ENCODE data around the gene HDGFL3.
"Not testable (repeated sequence)": the region's sequence is repeated elsewhere in the genome, so short reads cannot be mapped to it uniquely, and the experiment has no call there.

The HDGFL3 gene

DNA sequence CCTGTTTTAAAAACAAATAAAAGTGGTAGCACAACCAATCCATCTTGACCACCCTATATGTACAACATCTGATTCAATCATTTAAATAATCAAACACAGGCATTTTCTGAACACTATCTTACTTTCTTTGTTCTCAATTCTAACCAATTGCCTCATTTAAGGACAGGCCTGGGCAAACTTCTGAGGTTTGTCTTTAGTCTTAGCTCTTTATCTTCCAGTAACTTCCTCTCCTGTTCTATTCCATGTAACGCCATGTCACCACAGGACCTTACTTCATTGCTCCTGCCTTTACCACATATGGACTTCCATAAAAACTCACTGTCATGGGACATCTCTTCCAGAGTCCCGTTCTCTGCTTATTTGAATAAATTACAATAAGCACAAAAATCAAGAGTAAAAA lies 14.9 kb downstream of the HDGFL3 start:
- DNase-seq = no peak

- no peak for DNase-seq
Measured at GRCh38 chr15:83190450-83190849, 17.2 kb downstream of the HDGFL3 start.

GRCh38 chr15:83185561-83185960 lies 22.1 kb downstream of the HDGFL3 start:
- DNase-seq = no peak

DNA sequence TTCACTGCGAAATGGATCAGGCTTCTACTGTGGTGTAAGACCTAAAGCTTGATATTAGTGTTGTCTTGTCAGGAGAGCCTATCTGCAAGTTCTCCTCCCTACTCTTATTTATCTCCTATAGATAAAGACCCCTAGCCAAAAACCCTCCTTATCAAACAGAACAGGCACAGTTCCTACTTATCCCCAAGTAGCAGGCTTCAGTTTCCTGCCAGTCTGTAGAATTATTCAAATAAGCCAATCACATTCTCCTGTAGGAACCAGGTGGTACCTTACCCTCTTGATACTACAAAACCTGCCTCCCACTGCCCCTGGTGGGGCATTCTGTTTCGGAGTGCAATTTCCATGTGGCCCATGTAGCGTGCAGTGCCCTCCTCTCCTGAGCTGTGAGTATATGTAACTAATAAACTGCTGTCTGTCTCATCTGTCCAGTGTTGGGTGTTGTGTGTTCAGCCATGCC lies 28.7 kb downstream of the HDGFL3 start:
- DNase-seq = no peak

- no peak for DNase-seq
Measured at GRCh38 chr15:83178390-83178789, 29.2 kb downstream of the HDGFL3 start.

- DNase-seq = no peak
Measured at GRCh38 chr15:83174891-83175290, 32.7 kb downstream of the HDGFL3 start.

- no peak for DNase-seq
Measured at GRCh38 chr15:83170474-83171165, 37.0 kb downstream of the HDGFL3 start.

- DNase-seq = not testable (repeated sequence)
Measured at GRCh38 chr15:83169576-83169975, 38.0 kb downstream of the HDGFL3 start.

DNA sequence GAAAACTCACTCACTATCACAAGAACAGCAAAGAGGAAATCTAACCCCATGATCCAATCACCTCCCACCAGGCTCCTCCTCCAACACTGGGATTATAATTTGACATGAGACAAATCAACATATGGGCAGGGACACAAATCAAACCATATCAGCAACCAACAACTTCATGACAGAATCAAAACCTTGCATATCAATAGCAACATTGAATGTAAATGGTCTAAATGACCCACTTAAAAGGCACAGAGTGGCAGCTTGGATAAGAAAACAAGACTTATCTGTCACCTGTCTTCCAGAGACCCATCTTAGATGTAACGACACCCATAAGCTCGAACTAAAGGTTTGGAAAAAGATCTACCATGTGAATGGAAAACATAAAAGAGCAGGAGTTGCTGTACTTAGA lies 40.8 kb downstream of the HDGFL3 start:
- no peak for DNase-seq

DNA sequence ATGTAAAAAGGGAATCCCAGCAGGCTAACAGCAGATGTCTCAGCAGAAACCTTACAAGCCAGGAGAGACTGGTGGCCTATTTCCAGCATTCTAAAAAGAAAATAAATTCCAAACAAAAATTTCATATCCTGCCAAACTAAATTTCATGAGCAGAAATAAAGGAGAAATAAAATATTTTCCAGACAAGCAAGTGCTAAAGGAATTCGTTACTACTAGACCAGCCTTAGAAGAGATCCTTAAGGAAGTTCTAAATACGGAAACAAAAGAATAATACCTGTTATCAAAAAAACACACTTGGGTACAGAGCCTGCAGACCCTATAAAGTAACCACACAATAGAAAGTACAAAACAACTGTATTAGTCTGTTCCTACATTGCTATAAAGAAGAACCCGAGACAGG lies 41.4 kb downstream of the HDGFL3 start:
- DNase-seq = no peak

DNA sequence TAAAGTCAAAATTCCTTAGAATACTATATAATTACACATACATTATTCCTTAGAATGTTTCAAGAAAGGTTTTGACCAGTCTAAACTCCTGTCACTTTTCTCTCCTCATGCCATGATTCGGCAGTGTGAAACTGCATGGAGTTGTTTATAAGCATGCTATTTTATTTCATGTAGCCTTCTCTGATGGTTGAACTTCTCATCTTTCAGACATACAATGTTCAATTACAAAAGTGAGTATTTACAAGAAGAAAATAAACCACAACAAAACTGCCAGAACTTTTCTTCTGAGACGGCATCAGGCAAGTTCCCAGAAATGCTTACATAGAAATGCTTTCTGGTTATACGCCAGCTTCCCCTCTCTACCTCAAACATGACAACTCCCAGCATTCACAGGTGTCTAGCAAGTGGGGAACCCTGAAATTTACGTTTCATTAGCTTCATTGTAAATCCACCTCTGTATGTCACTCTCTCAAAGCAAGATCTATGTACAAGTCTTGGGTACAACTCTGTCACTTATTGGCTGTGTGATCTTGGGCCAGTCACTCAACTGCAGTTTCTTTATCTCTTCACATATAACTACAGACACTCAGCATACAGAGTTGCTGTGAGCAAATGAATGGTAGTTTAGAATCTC lies 42.7 kb downstream of the HDGFL3 start:
- DNase-seq = no peak

DNA sequence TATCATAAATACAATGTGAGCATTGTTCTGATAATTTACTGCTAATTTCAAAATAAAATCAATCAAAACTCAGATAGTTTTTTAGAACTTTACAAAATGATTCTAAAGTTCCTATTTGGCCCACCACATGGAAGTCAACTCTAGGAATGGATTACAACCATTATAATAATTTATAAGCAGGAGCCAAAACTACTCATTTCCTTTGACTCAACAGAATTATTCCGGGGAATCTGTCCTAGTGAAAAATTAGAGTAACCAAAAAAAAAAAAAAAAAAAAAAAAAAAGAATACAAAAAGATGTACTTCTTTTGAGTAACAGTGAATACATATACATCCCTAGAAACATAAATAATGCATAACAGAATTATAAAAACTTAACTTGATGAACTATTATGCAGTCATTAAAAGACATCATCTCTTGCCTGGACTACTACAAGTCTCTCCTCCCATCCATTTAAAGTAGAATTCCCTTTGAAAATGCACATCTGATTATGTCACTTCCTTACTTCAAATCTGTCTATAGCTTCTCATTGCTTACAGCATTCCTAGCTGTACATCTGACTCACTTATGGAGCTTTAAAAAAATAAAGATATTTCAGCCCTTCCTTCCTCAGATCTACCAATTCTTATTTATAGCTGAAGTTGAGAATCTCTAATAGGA lies 43.4 kb downstream of the HDGFL3 start:
- no peak for DNase-seq

DNA sequence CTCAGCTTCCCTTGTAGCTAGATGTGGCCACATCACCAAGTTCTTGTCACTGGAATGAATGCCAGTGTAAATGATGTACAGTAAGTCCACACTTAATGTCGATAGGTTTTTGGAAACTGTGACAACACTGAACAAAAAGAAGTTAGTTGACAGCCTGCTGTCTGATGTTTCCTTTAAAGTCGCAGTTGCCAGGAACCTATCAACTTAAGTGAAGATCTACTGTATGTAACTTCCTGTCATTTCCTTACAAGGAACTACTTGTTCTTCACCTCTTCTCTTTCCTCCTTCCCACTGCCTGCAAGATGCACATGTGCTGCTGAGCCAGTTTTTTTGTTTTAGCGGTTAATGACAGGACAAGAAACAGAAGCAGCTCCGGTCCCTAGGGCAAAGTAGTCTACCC lies 44.6 kb downstream of the HDGFL3 start:
- DNase-seq = no peak

DNA sequence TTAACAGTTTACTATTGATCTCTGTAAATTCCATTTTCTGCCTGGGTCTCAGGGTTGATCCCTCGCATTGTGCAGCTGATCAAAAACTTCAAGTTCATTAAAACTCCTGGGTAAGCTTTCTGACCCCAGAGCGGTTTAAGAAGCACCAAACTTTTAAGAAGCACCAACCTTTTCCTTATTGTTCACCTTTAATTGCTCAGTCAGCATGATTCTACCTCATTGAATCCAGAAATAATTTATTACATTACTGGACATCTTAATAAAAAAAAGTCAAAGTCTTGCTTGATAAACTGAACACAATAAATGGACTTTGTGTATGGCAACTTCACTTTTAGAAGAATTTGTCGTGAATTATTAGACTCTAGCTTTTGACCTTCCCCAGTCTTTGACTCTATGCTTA lies 46.9 kb downstream of the HDGFL3 start:
- no peak for DNase-seq

DNA sequence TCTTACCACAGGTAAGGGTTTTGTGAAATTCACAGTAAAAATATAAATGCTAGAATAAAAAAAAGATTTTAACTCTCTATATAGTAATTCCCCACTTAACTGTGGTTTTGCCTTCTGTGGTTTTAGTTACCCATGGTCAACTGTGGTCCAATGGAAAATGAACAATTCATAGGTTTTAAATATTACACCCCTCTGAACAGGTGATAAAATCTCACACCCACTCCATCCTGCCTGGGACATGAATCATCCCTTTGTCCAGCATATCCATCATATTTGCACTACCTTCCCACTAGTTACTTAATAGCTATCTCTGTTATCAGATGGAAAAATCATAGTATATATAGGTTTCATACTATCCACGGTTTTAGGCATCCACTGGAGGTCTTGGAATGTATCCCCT lies 49.2 kb downstream of the HDGFL3 start:
- no peak for DNase-seq

GRCh38 chr15:83155942-83156341 lies 51.7 kb downstream of the HDGFL3 start:
- DNase-seq = no peak

DNA sequence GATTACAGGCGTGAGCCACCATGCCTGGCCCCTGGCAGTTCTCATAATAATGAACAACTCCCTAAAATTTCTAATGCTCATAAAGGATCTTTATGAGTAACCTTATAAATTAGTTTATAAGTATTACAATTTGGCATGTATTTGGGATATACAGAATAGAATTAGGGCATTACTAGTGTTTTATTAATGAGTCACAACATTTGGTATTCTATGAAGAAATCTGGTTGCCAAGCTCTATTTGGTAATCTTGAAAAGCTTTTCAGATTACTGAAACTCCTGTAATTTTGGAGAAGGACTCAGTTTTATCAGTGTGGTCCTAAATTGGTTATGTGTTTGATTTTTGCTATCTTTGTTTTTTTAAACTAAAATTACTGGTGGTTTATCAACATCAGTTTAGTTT lies 54.3 kb downstream of the HDGFL3 start:
- no peak for DNase-seq

- DNase-seq = no peak
Measured at GRCh38 chr15:83144771-83145170, 62.9 kb downstream of the HDGFL3 start.

DNA sequence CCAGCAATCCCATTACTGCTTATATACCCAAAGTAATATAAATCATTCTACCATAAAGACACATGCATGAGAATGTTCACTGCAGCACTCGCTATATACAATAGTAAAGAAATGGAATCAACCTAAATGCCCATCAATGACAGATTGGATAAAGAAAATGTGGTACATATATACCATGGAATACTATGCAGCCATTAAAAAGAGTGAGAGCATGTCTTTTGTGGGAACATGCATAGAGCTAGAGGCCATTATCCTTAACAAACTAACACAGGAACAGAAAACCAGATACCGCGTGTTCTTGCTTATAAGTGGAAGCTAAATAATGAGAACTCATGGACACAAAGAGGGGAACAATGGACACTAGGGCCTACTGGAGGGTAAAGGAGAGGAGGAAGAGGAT lies 65.5 kb downstream of the HDGFL3 start:
- DNase-seq = not testable (repeated sequence)

GRCh38 chr15:83132861-83133523 lies 74.6 kb downstream of the HDGFL3 start:
- no peak for DNase-seq

- DNase-seq = no peak
Measured at GRCh38 chr15:83129791-83130190, 77.8 kb downstream of the HDGFL3 start.

DNA sequence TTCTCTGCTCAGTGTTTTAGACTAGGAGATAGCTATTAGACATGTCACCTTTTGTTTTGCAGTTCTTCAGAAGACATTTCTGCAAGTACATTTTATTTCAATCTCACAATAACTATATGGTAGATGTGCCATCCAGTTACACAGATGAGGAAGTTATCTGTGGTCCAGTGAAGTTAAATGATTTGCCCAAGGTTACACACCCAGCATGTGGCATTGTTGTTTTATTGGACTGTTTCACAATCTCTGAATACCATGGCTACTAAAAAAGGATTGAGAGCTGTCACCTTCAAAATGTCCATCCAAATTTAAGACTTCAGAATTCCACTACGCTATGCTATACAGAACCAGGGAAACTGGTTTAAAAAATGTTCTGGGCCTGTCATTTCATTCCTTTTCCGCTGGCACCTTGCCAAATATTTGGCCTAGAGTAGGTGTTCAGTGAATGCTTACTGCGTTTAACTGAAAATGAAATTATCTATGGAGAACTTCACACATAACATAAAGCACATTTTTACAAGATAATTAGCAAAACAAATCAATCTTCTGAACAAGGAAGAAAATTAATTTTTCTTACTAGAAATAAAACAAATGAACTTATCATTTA lies 80.0 kb downstream of the HDGFL3 start:
- no peak for DNase-seq

GRCh38 chr15:83123529-83123928 lies 84.1 kb downstream of the HDGFL3 start:
- DNase-seq = peak; percentile 24
